ENCODE results near the gene DSG3.

Gene DSG3

DNA sequence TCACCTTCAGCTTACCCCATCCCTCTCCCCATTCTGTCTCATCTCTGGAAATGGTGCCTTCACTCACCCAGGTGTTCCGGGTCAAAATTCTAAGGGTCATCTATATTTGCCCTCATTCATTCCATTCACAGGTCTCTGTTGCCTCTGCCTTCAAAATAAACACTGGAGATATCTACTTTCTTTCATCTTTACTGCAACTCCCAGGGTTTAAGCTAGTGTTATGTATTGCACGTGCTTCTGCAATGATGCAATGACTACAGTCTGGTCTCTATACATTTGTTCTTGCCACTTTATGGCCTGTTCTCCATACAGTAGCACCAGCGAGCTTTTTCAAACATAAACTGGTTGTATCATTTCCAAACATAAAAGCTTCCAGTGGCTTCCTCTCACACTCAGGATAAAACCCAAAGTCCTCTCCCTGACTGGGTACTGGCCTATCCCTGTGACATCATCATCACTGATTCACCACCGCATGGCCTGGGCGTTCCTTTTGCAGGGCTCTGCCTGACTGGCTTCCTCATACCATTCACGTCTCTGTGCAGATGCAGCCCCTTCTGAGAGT, 64.7 kb downstream of the DSG3 start:
- no peak overlapping the region for H3K4me3 ChIP-seq (ENCODE audit: low read length)
- peak; percentile 98 for DNase-seq (ENCODE audit: low read depth)
- TF ChIP-seq, protein P1, sequence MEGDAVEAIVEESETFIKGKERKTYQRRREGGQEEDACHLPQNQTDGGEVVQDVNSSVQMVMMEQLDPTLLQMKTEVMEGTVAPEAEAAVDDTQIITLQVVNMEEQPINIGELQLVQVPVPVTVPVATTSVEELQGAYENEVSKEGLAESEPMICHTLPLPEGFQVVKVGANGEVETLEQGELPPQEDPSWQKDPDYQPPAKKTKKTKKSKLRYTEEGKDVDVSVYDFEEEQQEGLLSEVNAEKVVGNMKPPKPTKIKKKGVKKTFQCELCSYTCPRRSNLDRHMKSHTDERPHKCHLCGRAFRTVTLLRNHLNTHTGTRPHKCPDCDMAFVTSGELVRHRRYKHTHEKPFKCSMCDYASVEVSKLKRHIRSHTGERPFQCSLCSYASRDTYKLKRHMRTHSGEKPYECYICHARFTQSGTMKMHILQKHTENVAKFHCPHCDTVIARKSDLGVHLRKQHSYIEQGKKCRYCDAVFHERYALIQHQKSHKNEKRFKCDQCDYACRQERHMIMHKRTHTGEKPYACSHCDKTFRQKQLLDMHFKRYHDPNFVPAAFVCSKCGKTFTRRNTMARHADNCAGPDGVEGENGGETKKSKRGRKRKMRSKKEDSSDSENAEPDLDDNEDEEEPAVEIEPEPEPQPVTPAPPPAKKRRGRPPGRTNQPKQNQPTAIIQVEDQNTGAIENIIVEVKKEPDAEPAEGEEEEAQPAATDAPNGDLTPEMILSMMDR (IDR thresholded peaks at IDR 0.05; ENCODE audit: insufficient read depth, low read depth, low read length, missing control alignments) = no peak

DNA sequence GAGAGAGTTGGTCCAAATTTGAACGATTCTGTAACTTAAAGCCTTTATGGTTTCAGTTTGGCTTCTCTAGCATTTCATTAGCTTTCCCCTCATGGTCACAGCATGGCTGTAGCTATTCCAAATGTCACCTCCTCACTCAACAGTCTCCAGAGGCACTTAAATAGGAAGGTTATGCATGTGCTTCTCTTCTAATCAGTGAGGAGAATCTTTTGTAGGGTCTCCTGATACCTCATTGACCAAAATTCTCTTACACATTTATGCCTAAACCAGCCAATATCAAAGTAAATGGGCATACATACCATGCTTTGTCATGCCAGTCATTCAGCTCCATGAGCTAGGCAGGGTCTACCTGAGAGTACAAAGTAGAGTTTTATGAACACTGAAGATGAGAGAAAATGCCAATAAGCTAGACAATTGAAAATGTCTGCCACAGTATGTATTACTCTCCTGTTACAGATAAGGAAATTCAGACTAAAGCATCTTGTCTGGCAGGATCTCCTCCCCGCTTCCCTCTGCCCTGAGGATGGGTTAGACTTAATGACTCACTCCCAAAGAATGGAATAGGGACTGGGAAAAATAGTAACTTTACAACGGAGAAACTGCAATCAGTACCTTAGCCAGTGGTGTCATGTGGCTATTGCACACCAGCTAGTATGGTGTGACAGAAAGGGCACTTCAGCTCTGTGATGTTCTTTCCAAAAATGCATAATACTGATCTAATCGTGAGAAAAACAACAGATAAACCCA, 65.8 kb downstream of the DSG3 start:
- peak; percentile 95 for DNase-seq (ENCODE audit: low read depth)
- TF ChIP-seq, protein P1 (IDR thresholded peaks at IDR 0.05; ENCODE audit: insufficient read depth, low read depth, low read length, missing control alignments) = no peak
- H3K4me3 ChIP-seq (ENCODE audit: low read length) = no peak overlapping the region

DNA sequence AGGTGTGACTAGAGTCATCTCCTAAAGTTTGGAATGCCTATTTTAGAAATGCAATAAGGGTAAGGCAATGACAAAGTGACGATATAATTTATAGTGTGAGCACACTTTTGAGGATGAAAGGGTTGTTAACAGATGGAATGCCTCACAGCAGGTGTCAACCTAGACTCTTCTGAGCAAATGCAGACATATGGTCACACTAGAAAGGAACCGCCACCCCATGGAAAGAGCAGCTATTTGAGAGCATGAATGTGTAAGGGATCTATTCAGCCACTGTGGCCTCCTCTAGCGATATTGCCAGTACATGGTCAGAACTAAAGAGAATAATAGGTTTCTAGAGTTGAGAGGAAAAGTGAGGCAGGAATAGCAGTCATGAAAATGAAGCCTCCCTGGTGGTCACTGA, 68.9 kb downstream of the DSG3 start:
- TF ChIP-seq, protein P1 (IDR thresholded peaks at IDR 0.05; ENCODE audit: insufficient read depth, low read depth, low read length, missing control alignments) = no peak
- no peak for DNase-seq (ENCODE audit: low read depth)
- H3K4me3 ChIP-seq (ENCODE audit: low read length) = no peak overlapping the region

DNA sequence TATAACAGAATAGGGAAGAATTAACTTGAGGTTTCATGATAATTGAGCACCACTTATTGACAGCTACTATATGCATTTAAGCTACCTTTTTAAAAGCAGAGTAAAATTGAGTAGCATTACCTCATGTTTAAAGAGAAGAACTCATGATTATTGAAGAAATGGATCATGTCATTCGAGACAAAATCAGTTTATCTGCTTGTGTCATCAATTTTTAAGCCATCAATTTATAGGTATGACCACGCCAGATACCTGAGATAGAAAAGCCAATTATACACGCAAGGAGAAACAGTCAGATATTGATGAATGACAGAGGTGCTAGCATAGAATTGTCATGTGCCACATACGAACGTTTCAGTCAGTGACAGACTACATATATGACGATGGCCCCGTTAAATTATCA, 78.8 kb downstream of the DSG3 start:
- no peak for DNase-seq (ENCODE audit: low read depth)
- TF ChIP-seq, protein P1 (IDR thresholded peaks at IDR 0.05; ENCODE audit: insufficient read depth, low read depth, low read length, missing control alignments) = no peak
- no peak overlapping the region for H3K4me3 ChIP-seq (ENCODE audit: low read length)

All from epithelial cell of esophagus (primary cell).